IPS DF 4.7 (cell line): ENCODE data around the gene ZNF630.
"Not testable (repeated sequence)": the region's sequence is repeated elsewhere in the genome, so short reads cannot be mapped to it uniquely, and the experiment has no call there.

ENCODE experiments used
- DNase-seq: peaks from one replicate; pipeline ENCODE4 v3.0.0-alpha.2; 2013; ENCODE audit warnings: low spot score; ENCODE audit errors: extremely low read depth

ZNF630 gene

GRCh38 chrX:48030237-48030636 is 41.2 kb downstream of the ZNF630 start:
- no peak for DNase-seq

- no peak for DNase-seq
Measured at GRCh38 chrX:48028091-48028490, 43.3 kb downstream of the ZNF630 start.

- DNase-seq = not testable (repeated sequence)
Measured at GRCh38 chrX:48027545-48027944, 43.9 kb downstream of the ZNF630 start.

- no peak for DNase-seq
Measured at GRCh38 chrX:48025561-48025960, 45.9 kb downstream of the ZNF630 start.

GRCh38 chrX:48022738-48023137 is 48.7 kb downstream of the ZNF630 start:
- DNase-seq = no peak

- DNase-seq = no peak
Measured at GRCh38 chrX:48022100-48022499, 49.3 kb downstream of the ZNF630 start.

- no peak for DNase-seq
Measured at GRCh38 chrX:48021026-48021900, 50.2 kb downstream of the ZNF630 start.

GRCh38 chrX:48020472-48020871 is 51.0 kb downstream of the ZNF630 start:
- not testable (repeated sequence) for DNase-seq

- not testable (repeated sequence) for DNase-seq
Measured at GRCh38 chrX:48019892-48020291, 51.5 kb downstream of the ZNF630 start.

- DNase-seq = not testable (repeated sequence)
Measured at GRCh38 chrX:48016583-48017310, 54.7 kb downstream of the ZNF630 start.

GRCh38 chrX:48009445-48009960 is 61.9 kb downstream of the ZNF630 start:
- DNase-seq = not testable (repeated sequence)
